ENCODE data around the gene SMYD4. TPM values are rescaled to one million over a fixed set of nuclear protein-coding genes. Genes with fewer than 3 reads are reported as not detected.

The SMYD4 gene, protein sequence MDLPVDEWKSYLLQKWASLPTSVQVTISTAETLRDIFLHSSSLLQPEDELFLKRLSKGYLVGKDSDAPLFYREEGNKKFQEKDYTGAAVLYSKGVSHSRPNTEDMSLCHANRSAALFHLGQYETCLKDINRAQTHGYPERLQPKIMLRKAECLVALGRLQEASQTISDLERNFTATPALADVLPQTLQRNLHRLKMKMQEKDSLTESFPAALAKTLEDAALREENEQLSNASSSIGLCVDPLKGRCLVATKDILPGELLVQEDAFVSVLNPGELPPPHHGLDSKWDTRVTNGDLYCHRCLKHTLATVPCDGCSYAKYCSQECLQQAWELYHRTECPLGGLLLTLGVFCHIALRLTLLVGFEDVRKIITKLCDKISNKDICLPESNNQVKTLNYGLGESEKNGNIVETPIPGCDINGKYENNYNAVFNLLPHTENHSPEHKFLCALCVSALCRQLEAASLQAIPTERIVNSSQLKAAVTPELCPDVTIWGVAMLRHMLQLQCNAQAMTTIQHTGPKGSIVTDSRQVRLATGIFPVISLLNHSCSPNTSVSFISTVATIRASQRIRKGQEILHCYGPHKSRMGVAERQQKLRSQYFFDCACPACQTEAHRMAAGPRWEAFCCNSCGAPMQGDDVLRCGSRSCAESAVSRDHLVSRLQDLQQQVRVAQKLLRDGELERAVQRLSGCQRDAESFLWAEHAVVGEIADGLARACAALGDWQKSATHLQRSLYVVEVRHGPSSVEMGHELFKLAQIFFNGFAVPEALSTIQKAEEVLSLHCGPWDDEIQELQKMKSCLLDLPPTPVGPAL
- total RNA-seq = 19.4 TPM

GRCh38 chr17:1829592-1830257 is at the start of gene SMYD4, which contains the start of gene RPA1:
SMYD4 (minus strand) TSS chr17:1829902; CDS start chr17:1827994, 1,908 bp downstream.
RPA1 (plus strand) TSS chr17:1830005; CDS start chr17:1830094, 89 bp downstream.

DNA sequence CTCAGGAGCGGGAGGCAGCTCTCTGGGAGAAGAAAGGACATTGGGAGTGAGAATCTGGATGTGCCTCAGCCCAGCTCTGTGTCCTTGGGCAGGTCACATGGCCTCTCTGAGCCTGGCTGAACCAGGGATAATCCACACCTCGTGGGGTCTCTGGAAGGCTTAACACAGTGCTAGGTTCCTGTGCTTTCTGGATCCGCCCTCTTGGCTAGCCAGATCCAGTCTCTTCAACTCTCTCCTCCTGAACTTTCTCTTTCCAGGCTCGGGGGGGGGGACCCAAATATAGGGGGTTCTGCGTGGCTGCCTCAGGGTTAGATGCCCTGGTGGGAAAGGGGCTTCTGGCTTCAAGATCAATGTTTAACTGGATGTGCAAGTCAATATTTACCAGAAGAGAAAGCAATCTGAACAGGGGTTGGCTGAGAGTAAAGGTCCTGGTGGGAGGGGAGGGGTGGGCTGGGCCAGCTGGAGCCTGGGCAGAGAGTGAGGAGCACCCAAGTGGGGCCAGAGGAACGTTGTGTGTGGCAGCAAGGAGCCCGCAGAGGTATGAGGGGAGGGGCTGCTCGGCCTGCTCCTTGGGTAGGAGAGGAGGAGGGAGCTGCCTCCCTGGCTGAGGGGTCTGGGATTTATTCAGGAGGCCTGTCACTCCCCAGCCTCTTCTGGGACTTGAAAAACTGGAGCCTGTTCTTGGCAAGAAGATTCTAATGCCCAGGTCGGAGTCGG is 87.2 kb downstream of the SMYD4 start, which contains the start of gene SERPINF2:
Gene SERPINF2 (plus strand): TSS at position 501 of the 717 bp plus-strand sequence. CDS start 2,125 bp downstream, outside the sequence.

Other genes starting within 250 kb of the SMYD4 start
- 25.7 TPM for gene SLC43A2, start 201.1 kb downstream of the SMYD4 start, total RNA-seq
- gene SCARF1, start 184.2 kb downstream of the SMYD4 start, total RNA-seq = 3.1 TPM
- gene RILP, start 180.0 kb downstream of the SMYD4 start, total RNA-seq = 1.6 TPM
- 183 TPM for gene PRPF8, start 145.0 kb downstream of the SMYD4 start, total RNA-seq
- 0.31 TPM for gene TLCD2, start 119.5 kb downstream of the SMYD4 start, total RNA-seq
- 18.5 TPM for gene WDR81, start 105.2 kb downstream of the SMYD4 start, total RNA-seq
- gene SERPINF2, start 87.0 kb downstream of the SMYD4 start, total RNA-seq = 0.31 TPM
- gene SERPINF1, start 67.8 kb downstream of the SMYD4 start, total RNA-seq = 2.8 TPM
- 16.0 TPM for gene RPA1, start 103 bp upstream of the SMYD4 start, total RNA-seq
- 27.9 TPM for gene RTN4RL1, start 195.4 kb upstream of the SMYD4 start, total RNA-seq
- gene DPH1, start 200.3 kb upstream of the SMYD4 start, total RNA-seq = 41.6 TPM
- 9.4 TPM for gene OVCA2, start 212.1 kb upstream of the SMYD4 start, total RNA-seq
- 3.1 TPM for gene HIC1, start 225.2 kb upstream of the SMYD4 start, total RNA-seq

Data from parietal lobe (tissue), 1 donor.